SK-N-MC (cell line): ENCODE results near the gene PHF5A.
"Not testable (repeated sequence)": the region's sequence is repeated elsewhere in the genome, so short reads cannot be mapped to it uniquely, and the experiment has no call there.

Experiments used
- EZH2 ChIP-seq: fragments of 200-600 bp; sonication (generic); IDR thresholded peaks from one replicate; pipeline ENCODE4 v1.6.1; 2017; ENCODE audit warnings: antibody characterized with exemption
- FOXP2 ChIP-seq: optimal IDR thresholded peaks from 2 replicates; pipeline ENCODE3; 2011; ENCODE audit warnings: mild to moderate bottlenecking, moderate library complexity; ENCODE audit not compliant: insufficient read depth; ENCODE audit errors: extremely low read length, control extremely low read depth
- POLR2AphosphoS5 ChIP-seq: IDR thresholded peaks from 2 replicates; pipeline ENCODE4 v1.6.1; 2012; ENCODE audit warnings: mild to moderate bottlenecking, low read depth, low read length, borderline replicate concordance

DNA sequence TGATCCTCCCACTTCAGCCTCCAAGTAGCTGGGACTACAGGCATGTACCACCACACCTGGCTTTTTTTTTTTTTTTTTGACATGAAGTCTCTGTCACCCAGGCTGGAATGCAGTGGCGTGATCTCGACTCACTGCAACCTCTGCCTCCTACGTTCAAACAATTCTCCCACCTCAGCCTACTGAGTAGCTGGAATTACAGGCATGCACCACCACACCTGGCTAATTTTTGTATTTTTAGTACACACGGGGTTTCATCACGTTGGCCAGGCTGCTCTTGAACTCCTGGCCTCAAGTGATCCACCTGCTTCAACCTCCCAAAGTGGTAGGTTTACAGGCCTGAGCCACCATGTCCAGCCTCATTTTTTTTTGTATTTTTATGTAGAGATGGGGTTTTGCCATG, 28.0 kb downstream of the PHF5A start:
- not testable (repeated sequence) for TF ChIP-seq POLR2AphosphoS5, EZH2, FOXP2
